Stimulated activated memory B cell treated with anti-CD40 and anti-IgM and Interleukin-4, amounts not matched to agents 10 μg/mL and 1 μg/mL and 100 μg/mL, for 72 hours (primary cell): ENCODE results near the gene DYNLT2.
"Not testable (repeated sequence)": the region's sequence is repeated elsewhere in the genome, so short reads cannot be mapped to it uniquely, and the experiment has no call there.

Experiments used
- ATAC-seq: fragments of 150-1000 bp; cut with Tn5 transposase; 2 replicates; pipeline ENCODE4 v1.10.0; 2021
- H3K27ac Mint-ChIP-seq: one replicate; pipeline ENCODE4 v1.8.0; 2022; ENCODE audit warnings: mild to moderate bottlenecking, mixed read lengths
- H3K27me3 Mint-ChIP-seq: one replicate; pipeline ENCODE4 v1.8.0; 2022; ENCODE audit warnings: mixed read lengths
- H3K36me3 Mint-ChIP-seq: one replicate; pipeline ENCODE4 v1.8.0; 2022; ENCODE audit warnings: mixed read lengths
- H3K4me1 Mint-ChIP-seq: one replicate; pipeline ENCODE4 v1.8.0; 2022; ENCODE audit warnings: mixed read lengths
- H3K4me3 Mint-ChIP-seq: one replicate; pipeline ENCODE4 v1.8.0; 2022; ENCODE audit warnings: mild to moderate bottlenecking, moderate library complexity, mixed read lengths
- H3K9me3 Mint-ChIP-seq: one replicate; pipeline ENCODE4 v1.8.0; 2022; ENCODE audit warnings: mixed read lengths

The DYNLT2 gene

DNA sequence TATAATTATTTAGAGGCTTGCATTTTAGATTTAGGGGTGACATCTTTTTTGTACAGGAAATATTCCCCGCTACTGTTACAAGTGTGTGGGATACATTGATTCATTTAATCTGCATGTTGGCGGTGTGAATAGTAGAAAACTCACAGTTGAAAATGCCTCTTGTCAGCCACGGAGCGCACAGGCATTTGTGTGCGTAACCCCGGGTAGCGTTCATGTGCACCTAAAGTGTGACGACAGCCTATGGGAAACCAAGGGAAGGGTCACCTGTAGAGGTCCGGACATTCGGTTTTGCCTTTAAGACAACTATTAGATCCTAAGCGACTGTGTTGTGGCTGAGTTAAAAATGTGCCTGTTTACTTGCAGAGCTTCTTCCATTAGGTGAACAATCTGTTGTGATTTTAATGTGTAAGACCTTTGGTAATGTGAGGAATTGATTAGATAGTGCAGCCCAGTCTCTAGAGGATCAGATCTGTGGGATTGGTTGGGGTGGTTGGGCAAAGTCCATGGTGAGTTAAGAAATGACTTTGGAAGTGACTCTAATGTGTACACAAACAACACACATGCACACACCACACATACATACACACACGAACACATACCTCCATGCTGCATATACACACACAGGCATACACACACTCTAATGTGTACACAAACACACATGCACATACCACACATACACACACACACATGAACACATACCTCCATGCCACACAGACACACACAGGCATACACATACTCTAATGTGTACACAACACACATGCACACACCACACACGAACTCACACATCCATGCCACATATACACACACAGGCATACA is 15.8 kb upstream of the DYNLT2 start:
- no peaks in the 10 kb centered on the region for H3K9me3 Mint-ChIP-seq

GRCh38 chr6:169766232-169766631 is 14.9 kb upstream of the DYNLT2 start:
- Mint-ChIP-seq H3K4me1 (no peaks in the 10 kb centered on the region), H3K27ac (no peak overlapping the region), H3K4me3 (no peak overlapping the region), H3K9me3 (no peaks in the 10 kb centered on the region), H3K27me3 (no peaks in the 10 kb centered on the region), H3K36me3 (peaks cover 63% of the 10 kb centered on the region)
- ATAC-seq: no peak

More for the DNA sequence above, 15.8 kb upstream of the DYNLT2 start:
- no peaks in the 10 kb centered on the region for H3K27me3 Mint-ChIP-seq
- peaks cover 66% of the 10 kb centered on the region for H3K36me3 Mint-ChIP-seq
- H3K27ac Mint-ChIP-seq: no peak overlapping the region
- no peaks in the 10 kb centered on the region for H3K4me1 Mint-ChIP-seq
- no peak for ATAC-seq
- no peak overlapping the region for H3K4me3 Mint-ChIP-seq

DNA sequence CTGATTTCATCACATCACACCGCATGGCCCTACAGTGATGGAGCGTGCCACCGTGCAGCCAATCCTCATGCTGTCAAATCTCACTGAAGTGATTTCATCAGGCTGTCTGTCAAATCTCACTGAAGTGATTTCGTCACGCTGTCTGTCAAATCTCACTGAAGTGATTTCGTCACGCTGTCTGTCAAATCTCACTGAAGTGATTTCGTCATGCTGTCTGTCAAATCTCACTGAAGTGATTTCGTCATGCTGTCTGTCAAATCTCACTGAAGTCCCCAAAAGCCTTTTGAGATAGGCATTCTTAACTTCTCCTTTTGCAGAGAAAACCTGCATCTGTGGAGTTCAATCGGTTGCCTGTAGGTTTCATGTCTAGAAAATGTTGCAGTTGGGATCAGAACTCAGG is 14.4 kb upstream of the DYNLT2 start:
- H3K36me3 Mint-ChIP-seq: peaks cover 64% of the 10 kb centered on the region
- ATAC-seq: not testable (repeated sequence)

DNA sequence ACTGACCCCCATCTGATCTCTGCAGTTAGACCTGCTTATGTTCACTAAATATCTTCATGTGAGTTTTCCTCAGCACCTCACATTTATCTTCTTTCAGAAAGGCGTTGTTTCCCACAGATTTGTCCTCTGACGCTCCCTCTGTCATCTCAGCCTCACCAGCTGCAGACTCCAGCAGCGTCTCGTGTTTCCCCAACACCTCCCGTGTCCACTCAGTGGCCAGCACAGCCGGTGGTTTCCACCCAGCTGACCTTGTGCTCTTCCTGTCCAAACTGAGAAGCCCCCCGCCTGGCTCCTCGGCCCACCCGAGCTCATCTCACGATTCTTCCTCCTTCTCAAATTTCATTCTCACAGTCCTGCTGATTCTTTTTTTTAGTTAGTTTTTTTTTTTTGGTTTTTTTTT is 12.5 kb upstream of the DYNLT2 start:
- H3K27me3 Mint-ChIP-seq: no peaks in the 10 kb centered on the region
- H3K27ac Mint-ChIP-seq: no peak overlapping the region
- H3K4me1 Mint-ChIP-seq: no peaks in the 10 kb centered on the region
- peaks cover 76% of the 10 kb centered on the region for H3K36me3 Mint-ChIP-seq
- H3K9me3 Mint-ChIP-seq: no peaks in the 10 kb centered on the region
- ATAC-seq: no peak
- H3K4me3 Mint-ChIP-seq: no peak overlapping the region

More for the DNA sequence above, 14.4 kb upstream of the DYNLT2 start:
- H3K9me3 Mint-ChIP-seq, H3K4me1 Mint-ChIP-seq, H3K4me3 Mint-ChIP-seq, H3K27me3 Mint-ChIP-seq, H3K27ac Mint-ChIP-seq: not testable (repeated sequence)

GRCh38 chr6:169763308-169763707 is 11.9 kb upstream of the DYNLT2 start:
- H3K9me3 Mint-ChIP-seq: no peaks in the 10 kb centered on the region
- H3K27me3 Mint-ChIP-seq: no peaks in the 10 kb centered on the region
- H3K4me1 Mint-ChIP-seq: no peaks in the 10 kb centered on the region
- no peak for ATAC-seq
- H3K27ac Mint-ChIP-seq: no peak overlapping the region
- H3K4me3 Mint-ChIP-seq: no peak overlapping the region
- peaks cover 78% of the 10 kb centered on the region for H3K36me3 Mint-ChIP-seq

- H3K4me1 Mint-ChIP-seq: peaks cover 27% of the 10 kb centered on the region
- no peak overlapping the region for H3K27ac Mint-ChIP-seq
- no peaks in the 10 kb centered on the region for H3K27me3 Mint-ChIP-seq
- peaks cover 41% of the 10 kb centered on the region for H3K36me3 Mint-ChIP-seq
- no peak for ATAC-seq
- no peak overlapping the region for H3K4me3 Mint-ChIP-seq
- H3K9me3 Mint-ChIP-seq: no peaks in the 10 kb centered on the region
These were observed 3.8 kb upstream of the DYNLT2 start for GRCh38 chr6:169755162-169755561.

DNA sequence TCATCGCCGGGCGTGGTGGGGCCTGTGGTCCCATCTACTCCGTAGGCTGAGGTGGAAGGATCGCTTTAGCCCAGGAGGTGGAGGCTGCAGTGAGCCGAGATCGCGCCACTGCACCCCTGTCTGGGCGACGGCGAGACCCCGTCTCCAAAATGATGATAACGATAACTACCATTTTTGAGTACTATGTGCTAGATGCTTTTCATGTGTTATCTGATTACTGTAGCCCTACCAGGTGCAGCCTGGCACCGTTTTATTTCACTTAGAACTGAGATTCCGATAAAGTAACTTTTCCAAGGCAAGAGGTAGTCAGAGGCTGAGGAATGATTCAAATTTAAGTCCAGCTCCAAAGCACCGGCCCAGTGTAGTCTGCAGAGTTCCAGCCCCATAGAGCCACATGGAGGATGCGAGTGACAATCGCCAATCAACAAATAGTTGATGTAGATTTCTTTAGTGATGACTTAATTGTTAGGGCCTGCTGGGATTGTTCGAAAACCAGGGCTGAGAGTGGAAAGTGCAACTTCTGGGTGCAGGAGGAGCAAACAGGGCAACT is 777 bp upstream of the DYNLT2 start:
- no peaks in the 10 kb centered on the region for H3K27me3 Mint-ChIP-seq
- H3K9me3 Mint-ChIP-seq: no peaks in the 10 kb centered on the region

GRCh38 chr6:169746556-169746955 is 4.8 kb downstream of the DYNLT2 start:
- peaks cover 20% of the 10 kb centered on the region for H3K4me1 Mint-ChIP-seq
- H3K27ac Mint-ChIP-seq: no peak overlapping the region
- no peaks in the 10 kb centered on the region for H3K27me3 Mint-ChIP-seq
- no peak overlapping the region for H3K4me3 Mint-ChIP-seq
- peaks cover 21% of the 10 kb centered on the region for H3K36me3 Mint-ChIP-seq
- H3K9me3 Mint-ChIP-seq: peaks cover 4% of the 10 kb centered on the region
- ATAC-seq: no peak

More for the DNA sequence above, 777 bp upstream of the DYNLT2 start:
- no peak for ATAC-seq
- Mint-ChIP-seq H3K36me3 (peaks cover 26% of the 10 kb centered on the region), H3K4me3 (peak overlapping the region; percentile 98), H3K4me1 (peaks cover 36% of the 10 kb centered on the region), H3K27ac (peak overlapping the region; percentile 99)

DNA sequence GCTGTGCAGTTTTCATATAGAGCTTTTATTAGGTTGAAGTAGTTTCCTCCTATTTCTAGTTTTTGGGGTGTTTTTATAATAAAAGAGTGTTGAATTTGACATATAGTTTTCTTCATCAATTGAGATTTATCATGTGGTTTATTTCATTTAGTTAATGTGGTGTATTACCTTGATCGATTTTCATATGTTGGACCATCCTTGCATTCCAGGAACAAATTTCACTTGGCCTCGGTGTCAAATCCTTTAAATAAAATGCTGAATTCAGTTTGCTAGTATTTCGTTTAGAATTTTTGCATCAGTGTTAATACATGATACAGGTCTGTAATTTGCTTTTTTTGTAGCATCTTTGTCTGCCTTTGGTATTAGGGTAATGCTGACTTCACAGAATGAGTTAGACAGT is 6.0 kb downstream of the DYNLT2 start:
- H3K4me3 Mint-ChIP-seq: no peak overlapping the region
- H3K27ac Mint-ChIP-seq: no peak overlapping the region
- peaks cover 4% of the 10 kb centered on the region for H3K9me3 Mint-ChIP-seq
- no peaks in the 10 kb centered on the region for H3K27me3 Mint-ChIP-seq
- no peak for ATAC-seq
- peaks cover 12% of the 10 kb centered on the region for H3K4me1 Mint-ChIP-seq
- peaks cover 21% of the 10 kb centered on the region for H3K36me3 Mint-ChIP-seq

- Mint-ChIP-seq H3K4me3 (no peak overlapping the region), H3K9me3 (peaks cover 1% of the 10 kb centered on the region), H3K36me3 (peaks cover 3% of the 10 kb centered on the region), H3K27me3 (peaks cover 14% of the 10 kb centered on the region), H3K4me1 (no peaks in the 10 kb centered on the region), H3K27ac (no peak overlapping the region)
- no peak for ATAC-seq
These were observed 10.0 kb downstream of the DYNLT2 start for GRCh38 chr6:169741344-169741743.

- no peak overlapping the region for H3K27ac Mint-ChIP-seq
- H3K4me3 Mint-ChIP-seq: no peak overlapping the region
- no peaks in the 10 kb centered on the region for H3K4me1 Mint-ChIP-seq
- H3K27me3 Mint-ChIP-seq: peaks cover 20% of the 10 kb centered on the region
- H3K36me3 Mint-ChIP-seq: no peaks in the 10 kb centered on the region
- no peaks in the 10 kb centered on the region for H3K9me3 Mint-ChIP-seq
- ATAC-seq: no peak
These were observed 12.3 kb downstream of the DYNLT2 start for GRCh38 chr6:169738976-169739529.

DNA sequence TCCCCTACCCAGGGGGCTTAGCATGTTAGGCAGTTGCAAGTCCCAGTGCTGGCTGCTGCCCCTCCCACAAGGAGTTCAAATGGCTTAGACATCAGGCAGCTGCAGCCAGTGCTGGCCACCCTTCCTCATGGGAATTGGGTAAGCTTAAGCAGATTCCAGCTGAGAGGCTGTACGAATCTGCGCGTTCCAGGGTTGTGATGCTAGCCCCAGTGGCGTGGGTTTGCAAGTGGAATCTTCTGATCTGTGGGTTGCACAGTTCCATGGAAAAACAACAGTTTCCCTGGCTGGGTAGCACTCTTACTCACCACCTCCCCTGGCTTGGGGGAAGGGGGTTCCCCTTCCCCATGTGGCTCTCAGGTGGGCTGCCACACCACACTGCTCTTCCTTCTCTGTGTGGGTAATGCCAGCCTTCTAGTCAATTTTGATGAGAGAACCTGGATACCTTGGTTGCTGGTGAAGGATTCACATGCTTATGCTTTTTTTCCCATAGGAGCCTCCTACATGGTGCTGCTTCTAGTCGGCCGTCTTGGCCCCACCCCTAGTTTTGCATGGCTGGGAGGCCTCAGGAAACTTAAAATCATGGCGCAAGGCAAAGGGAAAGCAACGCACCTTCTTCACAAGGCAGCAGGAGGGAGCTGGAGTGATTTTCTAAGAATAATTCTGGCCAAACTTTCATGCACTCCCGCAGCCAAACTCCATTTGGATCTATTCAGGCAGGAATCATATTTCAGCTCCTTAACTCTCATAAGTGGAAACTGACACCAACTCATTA is 13.0 kb downstream of the DYNLT2 start:
- Mint-ChIP-seq H3K36me3 (no peaks in the 10 kb centered on the region), H3K27me3 (peaks cover 20% of the 10 kb centered on the region), H3K4me1 (no peaks in the 10 kb centered on the region), H3K27ac (no peak overlapping the region), H3K9me3 (no peaks in the 10 kb centered on the region), H3K4me3 (no peak overlapping the region)
- ATAC-seq: no peak

GRCh38 chr6:169729961-169730360 is 21.4 kb downstream of the DYNLT2 start:
- no peak overlapping the region for H3K4me3 Mint-ChIP-seq
- H3K27me3 Mint-ChIP-seq: no peaks in the 10 kb centered on the region
- no peak for ATAC-seq
- H3K36me3 Mint-ChIP-seq: no peaks in the 10 kb centered on the region
- no peaks in the 10 kb centered on the region for H3K9me3 Mint-ChIP-seq
- no peak overlapping the region for H3K27ac Mint-ChIP-seq
- peaks cover 13% of the 10 kb centered on the region for H3K4me1 Mint-ChIP-seq

GRCh38 chr6:169726963-169727362 is 24.4 kb downstream of the DYNLT2 start:
- Mint-ChIP-seq H3K27me3 (no peaks in the 10 kb centered on the region), H3K36me3 (no peaks in the 10 kb centered on the region), H3K9me3 (no peaks in the 10 kb centered on the region), H3K4me3 (no peak overlapping the region), H3K4me1 (peaks cover 21% of the 10 kb centered on the region), H3K27ac (no peak overlapping the region)
- ATAC-seq: no peak

DNA sequence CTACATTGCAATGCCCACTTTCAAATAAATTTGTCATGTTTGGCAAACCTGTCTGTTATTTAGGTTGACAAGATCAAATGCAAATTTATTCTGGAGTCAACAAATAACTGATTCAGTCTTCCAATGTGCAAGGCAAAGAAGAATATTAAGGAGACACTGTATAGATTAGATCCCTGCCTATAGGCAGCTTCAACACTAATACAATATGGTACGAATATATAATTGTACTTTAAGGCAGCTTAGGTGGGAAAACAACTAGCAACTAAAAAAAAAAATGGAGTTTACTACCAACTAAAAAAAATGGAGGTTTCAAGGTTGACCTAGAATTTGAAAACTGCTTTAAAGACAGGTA is 25.3 kb downstream of the DYNLT2 start:
- Mint-ChIP-seq H3K27me3 (no peaks in the 10 kb centered on the region), H3K9me3 (no peaks in the 10 kb centered on the region), H3K27ac (peak overlapping the region; percentile 72), H3K36me3 (no peaks in the 10 kb centered on the region), H3K4me3 (peak overlapping the region; percentile 75), H3K4me1 (peaks cover 21% of the 10 kb centered on the region)
- ATAC-seq: no peak
